PC-3 (cell line): ENCODE data around the gene MYO10. TPM values are rescaled to one million over a fixed set of nuclear protein-coding genes. Genes with fewer than 3 reads are reported as not detected.
"Not testable (repeated sequence)": the region's sequence is repeated elsewhere in the genome, so short reads cannot be mapped to it uniquely, and the experiment has no call there.

Experiments
- ATAC-seq: fragments of 200-7000 bp; cut with Tn5 transposase; 2 replicates; pipeline ENCODE4 v1.9.1; 2020; ENCODE audit warnings: mild to moderate bottlenecking, moderate library complexity
- BruUV-seq: library from RNA; stranded (reverse); fragments of 400-500 nt; replicated peaks from 2 replicates; lab custom pipeline; 2021; lab: Mats Ljungman, UMichigan
- CTCF ChIA-PET: fragments of 300-600 bp; sonication (Branson Sonifier 250); formaldehyde crosslinking; loops from one replicate; lab custom pipeline; 2022; ENCODE audit warnings: antibody characterized with exemption; lab: Charles Lee
- POLR2A ChIA-PET: fragments of 300-600 bp; sonication (Branson Sonifier 250); formaldehyde crosslinking; loops from one replicate; lab custom pipeline; 2022; ENCODE audit warnings: antibody characterized with exemption; ENCODE audit not compliant: unreplicated experiment; lab: Charles Lee
- DNase-seq: peaks from one replicate; pipeline ENCODE4 v3.0.0-alpha.2; 2015
- H2AFZ ChIP-seq: fragments of 300-600 bp; sonication (generic); 2 replicates; pipeline ENCODE4 v1.6.0; 2016; ENCODE audit warnings: antibody characterized with exemption, low read length
- H3F3A ChIP-seq: fragments of 300-600 bp; sonication (generic); one replicate; pipeline ENCODE4 v1.6.0; 2017; ENCODE audit warnings: antibody characterized with exemption, low read length, control low read depth, mild to moderate bottlenecking; ENCODE audit not compliant: unreplicated experiment
- H3K27ac ChIP-seq: fragments of 300-600 bp; sonication (generic); 2 replicates; pipeline ENCODE4 v1.5.1; 2016; ENCODE audit warnings: mild to moderate bottlenecking, low read length
- H3K27me3 ChIP-seq: fragments of 300-600 bp; sonication (generic); 2 replicates; pipeline ENCODE4 v1.6.1; 2016; ENCODE audit warnings: low read length, mixed read lengths
- H3K36me3 ChIP-seq: fragments of 300-600 bp; sonication (generic); 2 replicates; pipeline ENCODE4 v1.6.1; 2016; ENCODE audit warnings: low read depth, mixed run types, low read length, mixed read lengths
- H3K4me1 ChIP-seq: fragments of 300-600 bp; sonication (generic); 2 replicates; pipeline ENCODE4 v1.5.1; 2016; ENCODE audit warnings: low read length; ENCODE audit not compliant: insufficient read depth
- H3K4me2 ChIP-seq: fragments of 300-600 bp; sonication (generic); 2 replicates; pipeline ENCODE4 v1.6.0; 2016; ENCODE audit warnings: low read length
- H3K4me3 ChIP-seq: fragments of 300-600 bp; sonication (generic); 2 replicates; pipeline ENCODE4 v1.5.1; 2016; ENCODE audit warnings: mild to moderate bottlenecking, low read length, mixed read lengths
- H3K79me2 ChIP-seq: fragments of 300-600 bp; sonication (generic); 2 replicates; pipeline ENCODE4 v1.6.1; 2017; ENCODE audit warnings: low read length, mixed read lengths
- H3K9ac ChIP-seq: fragments of 300-600 bp; sonication (generic); 2 replicates; pipeline ENCODE4 v1.6.0; 2016; ENCODE audit warnings: mild to moderate bottlenecking, low read length
- H3K9me2 ChIP-seq: fragments of 300-600 bp; sonication (generic); replicated peaks from 2 replicates; pipeline ENCODE4 v1.6.1; 2016; ENCODE audit warnings: mixed run types, low read length, mixed read lengths
- H3K9me3 ChIP-seq: fragments of 300-600 bp; sonication (generic); 2 replicates; pipeline ENCODE4 v1.6.1; 2016; ENCODE audit warnings: low read length, mixed read lengths
- H4K20me1 ChIP-seq: fragments of 300-600 bp; sonication (generic); 2 replicates; pipeline ENCODE4 v1.6.1; 2016; ENCODE audit warnings: low read length, mixed read lengths
- CTCF ChIP-seq: fragments of 300-600 bp; sonication (generic); conservative IDR thresholded peaks from 2 replicates; pipeline ENCODE4 v1.5.1; 2017; ENCODE audit warnings: antibody characterized with exemption, low read depth, mild to moderate bottlenecking, low read length
- EZH2 ChIP-seq: fragments of 300-600 bp; sonication (generic); IDR thresholded peaks from one replicate; pipeline ENCODE4 v1.6.1; 2017; ENCODE audit warnings: antibody characterized with exemption, mild to moderate bottlenecking, low read length; ENCODE audit not compliant: unreplicated experiment
- EZH2phosphoT487 ChIP-seq: fragments of 300-600 bp; sonication (generic); IDR thresholded peaks from 2 replicates; pipeline ENCODE4 v1.6.1; 2018; ENCODE audit warnings: mild to moderate bottlenecking, antibody characterized with exemption, low read length, borderline replicate concordance
- intact Hi-C: fragments of 100-400 bp; cut with micrococcal nuclease; formaldehyde crosslinking; loops from 2 replicates; pipeline ENCODE4 v1.9.0; 2023
- total RNA-seq: library from RNA; depleted of rRNA; stranded (reverse); fragments of >200 nt; gene quantifications from 2 replicates; pipeline ENCODE4 v1.2.3, GENCODE V29; 2014

MYO10 gene
- total RNA-seq, 1 experiment from 2014 or later = 52.3 TPM

GRCh38 chr5:16834029-16834428 is 102.1 kb downstream of the MYO10 start:
- Histone ChIP-seq H3K36me3 (peaks cover 3% of the 10 kb centered on the region; the same call in 1 of the 2 replicates), H4K20me1 (peaks cover 10% of the 10 kb centered on the region; the same call in 1 of the 2 replicates), H3K4me1 (no peaks in the 10 kb centered on the region), H3K4me2 (no peak overlapping the region), H3K9me2 (no peaks in the 10 kb centered on the region), H3K27me3 (no peaks in the 10 kb centered on the region), H3F3A (no peaks in the 10 kb centered on the region), H3K9ac (no peak overlapping the region), H3K27ac (no peak overlapping the region), H2AFZ (no peak overlapping the region), H3K4me3 (no peak overlapping the region), H3K79me2 (peaks cover 47% of the 10 kb centered on the region), H3K9me3 (no peaks in the 10 kb centered on the region)
- BruUV-seq = no TSS peak
- CTCF ChIA-PET = no interaction called here
- no peak for ATAC-seq
- intact Hi-C loops = no loop called here
- no peak for DNase-seq
- no peak for TF ChIP-seq CTCF
- no peak for TF ChIP-seq EZH2phosphoT487
- no peak for TF ChIP-seq EZH2
- POLR2A ChIA-PET = no interaction called here

GRCh38 chr5:16831326-16831725 is 104.8 kb downstream of the MYO10 start:
- BruUV-seq, H2AFZ ChIP-seq, H3K4me3 ChIP-seq, ATAC-seq, CTCF ChIA-PET, H3K9me3 ChIP-seq, H3K9me2 ChIP-seq, H3K36me3 ChIP-seq, H3K27ac ChIP-seq, H3K4me2 ChIP-seq, intact Hi-C loops, H3F3A ChIP-seq, POLR2A ChIA-PET, H3K27me3 ChIP-seq, H3K9ac ChIP-seq, H3K4me1 ChIP-seq, DNase-seq: not testable (repeated sequence)
- Histone ChIP-seq H4K20me1 (peaks cover 10% of the 10 kb centered on the region; the same call in 1 of the 2 replicates), H3K79me2 (peaks cover 55% of the 10 kb centered on the region)

- CTCF ChIA-PET = no interaction called here
- Histone ChIP-seq H3K4me3 (no peak overlapping the region), H3K9ac (no peak overlapping the region), H3K27me3 (no peaks in the 10 kb centered on the region), H3F3A (no peaks in the 10 kb centered on the region), H3K79me2 (peaks cover 60% of the 10 kb centered on the region), H3K36me3 (peaks cover 3% of the 10 kb centered on the region; the same call in 1 of the 2 replicates), H3K9me3 (no peaks in the 10 kb centered on the region), H4K20me1 (peaks cover 3% of the 10 kb centered on the region; the same call in 1 of the 2 replicates), H3K27ac (no peak overlapping the region), H2AFZ (no peak overlapping the region), H3K4me1 (no peaks in the 10 kb centered on the region), H3K4me2 (no peak overlapping the region), H3K9me2 (no peaks in the 10 kb centered on the region)
- POLR2A ChIA-PET = no interaction called here
- TF ChIP-seq EZH2 = no peak
- TF ChIP-seq EZH2phosphoT487 = no peak
- intact Hi-C loops = no loop called here
- BruUV-seq = no TSS peak
- ATAC-seq (no peak), DNase-seq (no peak)
Observed at GRCh38 chr5:16827755-16828154, 108.3 kb downstream of the MYO10 start.
